NCI-H2171 (cell line): ENCODE results near the gene RBM24.
A peak's percentile ranks its signal among the peaks of the same experiment; 100 is the strongest.

ENCODE experiments used
- DNase-seq: peaks from one replicate; lab custom pipeline; 2025; lab: John Stamatoyannopoulos, UW

Gene RBM24

GRCh38 chr6:17281100-17281496 lies at the start of gene RBM24:
Gene RBM24 (plus strand): TSS chr6:17281361. CDS start chr6:17281582, 221 bp downstream.
- DNase-seq = peak; percentile 57

- DNase-seq = peak; percentile 34
These were observed 47.6 kb upstream of the RBM24 start for GRCh38 chr6:17233531-17233930.

- no peak for DNase-seq
These were observed 43.9 kb upstream of the RBM24 start for GRCh38 chr6:17237246-17237645.

- DNase-seq = no peak
These were observed 41.9 kb upstream of the RBM24 start for GRCh38 chr6:17239260-17239659.

- no peak for DNase-seq
These were observed 40.2 kb upstream of the RBM24 start for GRCh38 chr6:17240803-17241500.

- no peak for DNase-seq
These were observed 39.1 kb upstream of the RBM24 start for GRCh38 chr6:17242087-17242486.

- peak; percentile 27 for DNase-seq
These were observed 30.9 kb upstream of the RBM24 start for GRCh38 chr6:17250237-17250636.

- DNase-seq = no peak
These were observed 29.2 kb upstream of the RBM24 start for GRCh38 chr6:17251953-17252352.

GRCh38 chr6:17258749-17259148 lies 22.4 kb upstream of the RBM24 start:
- DNase-seq = no peak

GRCh38 chr6:17265570-17265969 lies 15.6 kb upstream of the RBM24 start:
- no peak for DNase-seq

GRCh38 chr6:17267566-17267965 lies 13.6 kb upstream of the RBM24 start:
- no peak for DNase-seq

GRCh38 chr6:17268114-17268513 lies 13.0 kb upstream of the RBM24 start:
- DNase-seq = no peak

GRCh38 chr6:17269840-17270239 lies 11.3 kb upstream of the RBM24 start:
- DNase-seq = no peak

- no peak for DNase-seq
These were observed 9.5 kb upstream of the RBM24 start for GRCh38 chr6:17271628-17272027.

- no peak for DNase-seq
These were observed 4.4 kb upstream of the RBM24 start for GRCh38 chr6:17276766-17277165.

GRCh38 chr6:17277256-17277655 lies 3.9 kb upstream of the RBM24 start:
- no peak for DNase-seq

GRCh38 chr6:17278289-17279063 lies 2.7 kb upstream of the RBM24 start:
- no peak for DNase-seq

- no peak for DNase-seq
These were observed 1.0 kb upstream of the RBM24 start for GRCh38 chr6:17280138-17280537.

GRCh38 chr6:17280552-17281090 lies 540 bp upstream of the RBM24 start:
- no peak for DNase-seq

- DNase-seq = no peak
These were observed 628 bp downstream of the RBM24 start for GRCh38 chr6:17281497-17282481.

GRCh38 chr6:17283074-17283473 lies 1.9 kb downstream of the RBM24 start:
- DNase-seq = no peak

- no peak for DNase-seq
These were observed 8.5 kb downstream of the RBM24 start for GRCh38 chr6:17289630-17290061.
